HepG2 (cell line): ENCODE measurements around the gene TOR1A. TPM values are rescaled to one million over a fixed set of nuclear protein-coding genes. Genes with fewer than 3 reads are reported as not detected.

Experiments
- ATAC-seq: fragments of 200-7000 bp; cut with Tn5 transposase; 3 replicates; pipeline ENCODE4 v1.9.1; 2020; ENCODE audit warnings: mild to moderate bottlenecking, moderate library complexity
- BruUV-seq: library from RNA; stranded (reverse); fragments of 400-500 nt; replicated peaks from 2 replicates; lab custom pipeline; 2021; lab: Mats Ljungman, UMichigan
- CTCF ChIA-PET: fragments of 300-600 bp; formaldehyde crosslinking; extraction: SDS; loops from one replicate; lab custom pipeline; 2021; ENCODE audit warnings: low total read pairs, inconsistent platforms, low intra/inter-chr PET ratio; lab: Yijun Ruan, JAX
- POLR2A ChIA-PET: fragments of 350-600 bp; sonication (Branson Sonifier 250); formaldehyde crosslinking; loops from one replicate; lab custom pipeline; 2020; ENCODE audit warnings: antibody characterized with exemption, inconsistent platforms; lab: Yijun Ruan, JAX
- DNase-seq: peaks from one replicate; pipeline ENCODE4 v3.0.0-alpha.2; 2015; ENCODE audit warnings: low spot score
- FAIRE-seq: peaks from 3 replicates; lab custom pipeline; 2011; peaks lifted over from hg19 to GRCh38; lab: Jason Lieb, UNC
- H2AFZ ChIP-seq: one replicate; pipeline ENCODE4 v1.6.1; 2011; ENCODE audit warnings: low read length, inconsistent platforms
- H3K27ac ChIP-seq: fragments of 300-600 bp; 3 replicates; pipeline ENCODE4 v1.8.0; 2011; ENCODE audit warnings: mixed run types, mild to moderate bottlenecking, mixed read lengths, low read length, inconsistent platforms; ENCODE audit not compliant: insufficient read depth; ENCODE audit errors: extremely low read length
- H3K27me3 ChIP-seq, 2 experiments: fragments of 200-600 bp in 1 of 2; 2 replicates in 1 of 2; 3 replicates in 1 of 2; pipeline versions ENCODE4 v1.6.0 to v1.8.0; 2011; ENCODE audit warnings: low read length in 2 of 2, mild to moderate bottlenecking in 2 of 2, moderate library complexity in 2 of 2, inconsistent platforms in 1 of 2; ENCODE audit not compliant: insufficient read depth in 2 of 2, control insufficient read depth in 1 of 2
- H3K36me3 ChIP-seq, 2 experiments: fragments of 200-600 bp in 1 of 2; replicated peaks in 1 of 2; 2 replicates in 1 of 2; 3 replicates in 1 of 2; pipeline versions ENCODE4 v1.5.1 to v1.8.0; 2011; ENCODE audit warnings: low read length in 2 of 2, inconsistent platforms in 1 of 2; ENCODE audit not compliant: insufficient read depth in 2 of 2, control insufficient read depth in 1 of 2
- H3K4me1 ChIP-seq: 2 replicates; pipeline ENCODE4 v1.5.1; 2012; ENCODE audit warnings: low read length, inconsistent platforms; ENCODE audit not compliant: insufficient read depth
- H3K4me2 ChIP-seq: 2 replicates; pipeline ENCODE4 v1.6.0; 2011; ENCODE audit warnings: low read depth, low read length, inconsistent platforms
- H3K4me3 ChIP-seq, 3 experiments: fragments of 200-600 bp in 1 of 3; sonication (generic), shearing (Covaris generic) in 1 of 3; replicated peaks in 1 of 3; 2 replicates each; pipeline ENCODE4 v1.5.1; 2011 to 2016; ENCODE audit warnings: low read length in 3 of 3, inconsistent platforms in 2 of 3, low read depth in 2 of 3, mild to moderate bottlenecking in 2 of 3, control low read depth in 1 of 3, mixed read lengths in 1 of 3; ENCODE audit not compliant: insufficient read depth in 1 of 3
- H3K79me2 ChIP-seq: one replicate; pipeline ENCODE4 v1.6.1; 2011; ENCODE audit warnings: low read length, inconsistent platforms; ENCODE audit not compliant: insufficient read depth
- H3K9ac ChIP-seq: 2 replicates; pipeline ENCODE4 v1.6.0; 2011; ENCODE audit warnings: mild to moderate bottlenecking, low read depth, low read length, inconsistent platforms; ENCODE audit not compliant: insufficient read depth
- H3K9me3 ChIP-seq: 2 replicates; pipeline ENCODE4 v1.5.1; 2012; ENCODE audit warnings: mild to moderate bottlenecking, low read length
- H4K20me1 ChIP-seq: 2 replicates; pipeline ENCODE4 v1.6.0; 2011; ENCODE audit warnings: inconsistent platforms, mild to moderate bottlenecking, low read length, moderate library complexity; ENCODE audit not compliant: insufficient read depth
- FOXM1 ChIP-seq: sonication (generic); formaldehyde crosslinking; IDR thresholded peaks from 2 replicates; pipeline ENCODE4 v1.5.0; 2020; ENCODE audit warnings: missing genetic modification reagents
- MNT ChIP-seq: fragments of 450-650 bp; IDR thresholded peaks from 2 replicates; pipeline ENCODE4 v1.6.1; 2016
- RNF2 ChIP-seq: fragments of 450-650 bp; conservative IDR thresholded peaks from 2 replicates; pipeline ENCODE4 v1.6.1; 2016; ENCODE audit warnings: low read depth
- ZNF234 ChIP-seq: sonication (generic); formaldehyde crosslinking; conservative IDR thresholded peaks from 2 replicates; pipeline ENCODE4 v1.5.1; 2020; ENCODE audit warnings: mild to moderate bottlenecking, missing genetic modification reagents
- ZNF335 ChIP-seq: sonication (generic); formaldehyde crosslinking; IDR thresholded peaks from 2 replicates; pipeline ENCODE4 v1.4.0; 2020; ENCODE audit warnings: missing genetic modification reagents
- ZZZ3 ChIP-seq: sonication (generic); formaldehyde crosslinking; IDR thresholded peaks from 2 replicates; pipeline ENCODE4 v1.4.0; 2020; ENCODE audit warnings: missing genetic modification reagents, mild to moderate bottlenecking, borderline replicate concordance
- WGBS: methylation state at CpG from one replicate; pipeline ENCODE4 v1.1.6; 2017; ENCODE audit warnings: low lambda C conversion rate; 5-methylcytosine and 5-hydroxymethylcytosine counted together
- in situ Hi-C: cut with HindIII; loops from 2 replicates; pipeline ENCODE4 v1.10.0; 2017; ENCODE audit warnings: low pct_unique_long_range_greater_than_20kb; ENCODE audit not compliant: extremely low pct_ligation_motif_present
- intact Hi-C: fragments of 100-400 bp; cut with micrococcal nuclease; formaldehyde crosslinking; loops from one replicate; pipeline ENCODE4 v1.10.0; 2022; ENCODE audit not compliant: unreplicated experiment
- polyA plus RNA-seq, 8 experiments: library from polyadenylated mRNA; depleted of rRNA in 3 of 8; stranded (reverse) in 7 of 8; unstranded in 1 of 8; fragments of >200 nt; fragmentation: Illumina TruSeq in 4 of 8; extraction: Trizol in 4 of 8; gene quantifications; 2 replicates each; pipeline versions ENCODE4 v1.2.1 to v1.2.3, GENCODE V29; 2011 to 2016; ENCODE audit warnings: low read depth in 4 of 8, missing spikeins in 1 of 8, mixed read lengths in 1 of 8; ENCODE audit not compliant: insufficient read depth in 1 of 8
- total RNA-seq, 5 experiments: library from RNA; depleted of rRNA; stranded (reverse); fragments of >200 nt; fragmentation: Illumina TruSeq; extraction: Trizol; gene quantifications; 2 replicates each; pipeline ENCODE4 v1.2.3, GENCODE V29; 2016; ENCODE audit warnings: low read depth in 1 of 5
- TF ChIP-seq, protein P1 (sequence below): sonication (generic); formaldehyde crosslinking; IDR thresholded peaks from 2 replicates; pipeline ENCODE4 v1.8.0; 2022; ENCODE audit warnings: missing genetic modification reagents, mild to moderate bottlenecking, moderate library complexity, borderline replicate concordance
- TF ChIP-seq, protein P2 (sequence below): sonication (generic); formaldehyde crosslinking; IDR thresholded peaks from 2 replicates; pipeline ENCODE4 v1.4.0; 2020; ENCODE audit warnings: mild to moderate bottlenecking, missing genetic modification reagents
- TF ChIP-seq, protein P3 (sequence below): sonication (generic); formaldehyde crosslinking; IDR thresholded peaks from 2 replicates; pipeline ENCODE4 v1.8.1; 2022; ENCODE audit warnings: low read depth, mild to moderate bottlenecking, missing genetic modification reagents

TOR1A gene
- total and polyA plus RNA-seq, 2 of the 13 experiments (the other 11 are each of a cell fraction or from before 2014, with no cell fraction given) = 31.6 to 41.4 TPM

GRCh38 chr9:129857207-129857606 is 33.3 kb upstream of the TOR1A start:
- intact Hi-C loops = no loop called here
- Histone ChIP-seq H3K4me1 (no peaks in the 10 kb centered on the region), H2AFZ (no peak overlapping the region), H3K9ac (no peak overlapping the region), H4K20me1 (no peaks in the 10 kb centered on the region), H3K27ac (no peak overlapping the region), H3K79me2 (no peaks in the 10 kb centered on the region), H3K4me2 (no peak overlapping the region), H3K4me3 (no peak overlapping the region), H3K9me3 (no peaks in the 10 kb centered on the region), H3K36me3 (peaks cover 8 to 25% of the 10 kb centered on the region in 2 experiments; a peak in 4 of 5 replicates), H3K27me3 (no peaks in the 10 kb centered on the region)
- POLR2A ChIA-PET = no interaction called here
- in situ Hi-C loops = no loop called here
- ATAC-seq (no peak), FAIRE-seq (no peak), DNase-seq (no peak)
- BruUV-seq = no TSS peak
- no peak for TF ChIP-seq ZZZ3
- no peak for TF ChIP-seq FOXM1 (CRISPR knock-in tag)
- TF ChIP-seq ZNF234 = no peak
- 0 out of 2 replicates have a peak, but pooled peaks have one; percentile 25 for TF ChIP-seq MNT
- CTCF ChIA-PET = no interaction called here
- 92% methylated on average over 7 of the region's 7 CpGs for WGBS

DNA sequence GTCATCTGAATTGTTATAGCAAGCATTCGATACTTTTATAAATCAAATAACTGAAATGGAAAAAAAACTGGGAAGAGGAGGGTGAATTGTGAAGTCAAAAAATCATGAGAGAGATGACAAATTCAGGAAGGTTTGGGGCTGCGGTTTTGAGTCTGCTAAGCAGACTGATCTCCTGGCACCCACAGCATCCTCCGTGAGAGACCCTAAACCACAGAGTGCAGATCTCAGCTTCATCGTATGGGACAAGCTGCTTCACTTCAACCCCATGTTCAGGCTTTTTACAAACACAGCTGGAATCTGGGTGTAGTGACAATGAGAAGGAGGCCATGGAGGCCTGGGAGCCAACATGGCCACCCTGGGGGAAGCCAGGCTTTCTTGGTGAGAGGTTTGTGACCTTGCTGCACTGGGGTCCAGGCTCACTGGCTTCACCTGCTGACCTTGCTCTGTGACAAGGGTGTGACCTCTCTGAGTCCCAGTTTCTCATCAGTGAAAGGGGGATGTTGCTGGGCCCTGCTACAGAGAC is 30.7 kb upstream of the TOR1A start:
- Histone ChIP-seq H3K36me3 (peaks cover 5 to 27% of the 10 kb centered on the region in 2 experiments; a peak in 3 of 5 replicates), H3K4me3 (no peak overlapping the region), H3K4me2 (no peak overlapping the region), H3K27me3 (no peaks in the 10 kb centered on the region), H3K4me1 (no peaks in the 10 kb centered on the region), H4K20me1 (no peaks in the 10 kb centered on the region), H3K9ac (no peak overlapping the region), H3K9me3 (no peaks in the 10 kb centered on the region), H3K27ac (no peak overlapping the region), H2AFZ (no peak overlapping the region), H3K79me2 (no peaks in the 10 kb centered on the region)
- ChIA-PET POLR2A (no interaction called here), CTCF (no interaction called here)
- 95% methylated on average over 4 of the region's 4 CpGs for WGBS
- intact Hi-C loops = no loop called here
- FAIRE-seq = no peak
- no peak for DNase-seq
- BruUV-seq = no TSS peak
- ATAC-seq = no peak
- in situ Hi-C loops = no loop called here
- TF ChIP-seq, protein P1, sequence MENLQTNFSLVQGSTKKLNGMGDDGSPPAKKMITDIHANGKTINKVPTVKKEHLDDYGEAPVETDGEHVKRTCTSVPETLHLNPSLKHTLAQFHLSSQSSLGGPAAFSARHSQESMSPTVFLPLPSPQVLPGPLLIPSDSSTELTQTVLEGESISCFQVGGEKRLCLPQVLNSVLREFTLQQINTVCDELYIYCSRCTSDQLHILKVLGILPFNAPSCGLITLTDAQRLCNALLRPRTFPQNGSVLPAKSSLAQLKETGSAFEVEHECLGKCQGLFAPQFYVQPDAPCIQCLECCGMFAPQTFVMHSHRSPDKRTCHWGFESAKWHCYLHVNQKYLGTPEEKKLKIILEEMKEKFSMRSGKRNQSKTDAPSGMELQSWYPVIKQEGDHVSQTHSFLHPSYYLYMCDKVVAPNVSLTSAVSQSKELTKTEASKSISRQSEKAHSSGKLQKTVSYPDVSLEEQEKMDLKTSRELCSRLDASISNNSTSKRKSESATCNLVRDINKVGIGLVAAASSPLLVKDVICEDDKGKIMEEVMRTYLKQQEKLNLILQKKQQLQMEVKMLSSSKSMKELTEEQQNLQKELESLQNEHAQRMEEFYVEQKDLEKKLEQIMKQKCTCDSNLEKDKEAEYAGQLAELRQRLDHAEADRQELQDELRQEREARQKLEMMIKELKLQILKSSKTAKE (CRISPR knock-in tag) = no peak
- TF ChIP-seq ZNF335 (CRISPR knock-in tag) (no peak), RNF2 (no peak)
- TF ChIP-seq, protein P2, sequence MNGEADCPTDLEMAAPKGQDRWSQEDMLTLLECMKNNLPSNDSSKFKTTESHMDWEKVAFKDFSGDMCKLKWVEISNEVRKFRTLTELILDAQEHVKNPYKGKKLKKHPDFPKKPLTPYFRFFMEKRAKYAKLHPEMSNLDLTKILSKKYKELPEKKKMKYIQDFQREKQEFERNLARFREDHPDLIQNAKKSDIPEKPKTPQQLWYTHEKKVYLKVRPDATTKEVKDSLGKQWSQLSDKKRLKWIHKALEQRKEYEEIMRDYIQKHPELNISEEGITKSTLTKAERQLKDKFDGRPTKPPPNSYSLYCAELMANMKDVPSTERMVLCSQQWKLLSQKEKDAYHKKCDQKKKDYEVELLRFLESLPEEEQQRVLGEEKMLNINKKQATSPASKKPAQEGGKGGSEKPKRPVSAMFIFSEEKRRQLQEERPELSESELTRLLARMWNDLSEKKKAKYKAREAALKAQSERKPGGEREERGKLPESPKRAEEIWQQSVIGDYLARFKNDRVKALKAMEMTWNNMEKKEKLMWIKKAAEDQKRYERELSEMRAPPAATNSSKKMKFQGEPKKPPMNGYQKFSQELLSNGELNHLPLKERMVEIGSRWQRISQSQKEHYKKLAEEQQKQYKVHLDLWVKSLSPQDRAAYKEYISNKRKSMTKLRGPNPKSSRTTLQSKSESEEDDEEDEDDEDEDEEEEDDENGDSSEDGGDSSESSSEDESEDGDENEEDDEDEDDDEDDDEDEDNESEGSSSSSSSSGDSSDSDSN (CRISPR knock-in tag) = no peak
- TF ChIP-seq, protein P3, sequence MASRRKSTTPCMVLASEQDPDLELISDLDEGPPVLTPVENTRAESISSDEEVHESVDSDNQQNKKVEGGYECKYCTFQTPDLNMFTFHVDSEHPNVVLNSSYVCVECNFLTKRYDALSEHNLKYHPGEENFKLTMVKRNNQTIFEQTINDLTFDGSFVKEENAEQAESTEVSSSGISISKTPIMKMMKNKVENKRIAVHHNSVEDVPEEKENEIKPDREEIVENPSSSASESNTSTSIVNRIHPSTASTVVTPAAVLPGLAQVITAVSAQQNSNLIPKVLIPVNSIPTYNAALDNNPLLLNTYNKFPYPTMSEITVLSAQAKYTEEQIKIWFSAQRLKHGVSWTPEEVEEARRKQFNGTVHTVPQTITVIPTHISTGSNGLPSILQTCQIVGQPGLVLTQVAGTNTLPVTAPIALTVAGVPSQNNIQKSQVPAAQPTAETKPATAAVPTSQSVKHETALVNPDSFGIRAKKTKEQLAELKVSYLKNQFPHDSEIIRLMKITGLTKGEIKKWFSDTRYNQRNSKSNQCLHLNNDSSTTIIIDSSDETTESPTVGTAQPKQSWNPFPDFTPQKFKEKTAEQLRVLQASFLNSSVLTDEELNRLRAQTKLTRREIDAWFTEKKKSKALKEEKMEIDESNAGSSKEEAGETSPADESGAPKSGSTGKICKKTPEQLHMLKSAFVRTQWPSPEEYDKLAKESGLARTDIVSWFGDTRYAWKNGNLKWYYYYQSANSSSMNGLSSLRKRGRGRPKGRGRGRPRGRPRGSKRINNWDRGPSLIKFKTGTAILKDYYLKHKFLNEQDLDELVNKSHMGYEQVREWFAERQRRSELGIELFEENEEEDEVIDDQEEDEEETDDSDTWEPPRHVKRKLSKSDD (CRISPR knock-in tag) = no peak
